Activated CD4-positive, alpha-beta T cell treated with anti-CD3 and anti-CD28 coated beads, Interleukin-10, Interleukin-2, amounts not matched to agents 100 ng/mL and 50 ng/mL, durations not matched to agents 16 hours and 8 hours (primary cell): ENCODE results near the gene PMP22.
"Not testable (repeated sequence)": the region's sequence is repeated elsewhere in the genome, so short reads cannot be mapped to it uniquely, and the experiment has no call there.

Experiments used
- DNase-seq: peaks from one replicate; pipeline ENCODE4 v3.0.0-alpha.2; 2020

The PMP22 gene

DNA sequence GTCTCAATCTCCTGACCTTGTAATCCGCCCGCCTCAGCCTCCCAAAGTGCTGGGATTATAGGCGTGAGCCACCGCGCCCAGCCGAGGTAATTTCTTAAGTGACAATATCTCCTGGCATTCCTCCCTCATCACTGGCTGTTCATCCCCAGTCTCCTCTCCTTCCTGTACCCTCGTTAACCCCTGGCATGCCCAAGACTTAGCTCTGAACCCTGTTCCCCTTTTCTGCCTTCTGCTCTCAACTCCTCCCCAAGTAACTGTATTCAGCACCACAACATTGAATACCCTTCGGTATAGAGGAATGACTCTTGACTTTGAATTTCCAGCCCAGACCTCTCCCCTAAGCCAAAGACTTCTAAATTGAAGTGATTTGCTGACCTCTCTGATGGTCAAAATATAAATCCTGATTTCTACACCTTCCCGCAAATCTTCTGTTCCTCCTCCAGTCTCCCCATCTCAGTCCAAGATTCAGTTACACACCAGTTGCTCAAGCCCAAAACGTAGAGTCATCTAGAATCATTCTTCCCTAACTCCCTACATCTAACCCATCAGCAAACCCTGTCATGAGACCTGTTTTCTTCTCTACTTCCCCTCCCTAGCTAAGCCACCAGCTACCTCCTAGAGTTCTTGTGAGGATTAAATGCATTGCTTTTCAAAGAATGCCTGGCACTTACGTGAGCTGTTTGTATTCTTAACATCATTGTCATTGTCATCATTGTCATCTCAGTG lies 14.8 kb downstream of the PMP22 start:
- no peak for DNase-seq

DNA sequence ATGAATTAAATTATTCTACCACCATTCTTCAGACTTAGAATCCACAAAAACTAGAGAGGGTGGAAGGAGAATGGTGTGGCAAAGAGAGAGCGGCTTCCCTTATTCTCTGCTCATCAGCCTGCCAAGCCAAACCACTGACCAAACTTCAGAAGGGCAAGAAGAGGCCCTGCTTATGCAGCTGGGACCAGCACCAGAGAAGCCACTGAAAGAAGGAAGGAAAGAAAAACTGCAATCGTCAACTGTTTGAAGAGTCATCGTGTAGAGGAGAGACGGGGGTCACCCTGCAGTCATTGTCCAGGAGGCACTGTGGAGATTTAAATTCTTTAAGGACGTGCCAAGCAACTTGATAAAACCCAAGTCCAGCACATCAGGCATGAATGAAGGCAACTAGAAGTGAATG lies 15.6 kb downstream of the PMP22 start:
- no peak for DNase-seq

DNA sequence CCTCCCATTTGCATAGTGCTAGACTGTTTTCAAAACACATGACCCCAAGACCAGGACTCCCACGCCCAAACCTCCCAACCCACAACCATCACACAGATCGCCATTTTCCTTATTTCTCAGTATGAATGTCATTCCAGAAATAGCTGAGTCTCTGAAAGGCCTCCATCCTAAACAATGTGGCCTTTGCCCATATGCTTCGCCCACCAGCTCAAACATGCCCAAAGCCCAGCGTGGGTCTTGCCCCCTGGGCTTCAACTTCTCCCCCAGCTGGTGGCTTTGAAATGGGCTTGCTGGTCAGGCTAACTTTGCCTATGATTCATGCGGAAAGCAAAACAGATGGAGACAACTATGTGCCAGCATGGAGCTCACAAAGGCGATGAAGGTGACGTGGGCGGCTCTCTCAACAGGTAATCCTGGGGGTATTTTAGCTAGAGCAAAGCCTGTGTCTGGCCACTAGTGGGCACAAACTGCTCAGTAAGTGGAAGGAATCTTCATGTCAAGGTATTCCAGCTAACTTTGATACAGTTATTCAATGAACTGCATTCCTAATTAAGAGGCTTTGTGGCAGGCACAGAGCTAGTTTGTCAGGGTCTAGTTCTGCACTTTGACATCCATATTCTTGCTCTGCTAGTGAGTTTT lies 17.1 kb downstream of the PMP22 start:
- no peak for DNase-seq

DNA sequence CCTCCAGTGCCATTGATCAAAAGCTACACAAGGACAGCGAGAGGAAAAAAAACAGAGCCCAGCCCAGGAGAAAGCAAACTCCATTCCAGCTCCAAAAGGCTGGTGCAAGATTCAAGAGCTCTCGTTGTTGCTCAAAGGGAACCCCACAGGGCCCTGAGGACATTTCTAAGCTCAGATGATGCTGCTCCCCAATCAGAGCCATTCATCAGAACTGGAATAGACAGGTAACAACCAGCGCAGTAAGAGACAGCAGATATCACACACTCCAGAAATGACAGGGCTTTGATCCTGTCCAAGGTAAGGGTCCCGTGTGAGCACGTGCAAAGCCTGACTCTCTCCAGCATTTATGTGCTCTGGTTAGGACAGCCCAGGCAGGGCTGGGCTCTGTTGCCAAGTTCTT lies 20.1 kb downstream of the PMP22 start:
- DNase-seq, result no peak

GRCh38 chr17:15240644-15241043 lies 24.5 kb downstream of the PMP22 start:
- no peak for DNase-seq

DNA sequence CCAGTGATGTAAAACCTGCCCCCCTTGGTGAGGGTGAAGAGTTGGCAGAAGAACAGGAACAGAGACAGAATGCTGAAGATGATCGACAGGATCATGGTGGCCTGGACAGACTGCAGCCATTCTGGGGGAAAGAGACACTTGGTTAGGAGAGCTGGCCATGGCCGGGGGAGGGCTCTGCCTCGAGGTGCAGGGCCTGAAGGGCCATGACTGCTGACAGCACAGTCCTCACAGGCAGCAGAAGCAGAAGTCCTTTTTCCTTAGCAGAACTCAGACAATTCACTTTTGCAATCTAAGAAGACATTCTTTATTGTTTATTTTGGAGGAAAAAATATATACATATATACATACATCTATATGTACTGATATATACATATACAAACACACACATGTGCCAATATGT lies 25.6 kb downstream of the PMP22 start:
- DNase-seq, result no peak

GRCh38 chr17:15238676-15239422 lies 26.3 kb downstream of the PMP22 start:
- no peak for DNase-seq

GRCh38 chr17:15238057-15238456 lies 27.1 kb downstream of the PMP22 start:
- DNase-seq, result no peak

GRCh38 chr17:15237106-15237425 lies 28.1 kb downstream of the PMP22 start:
- no peak for DNase-seq

DNA sequence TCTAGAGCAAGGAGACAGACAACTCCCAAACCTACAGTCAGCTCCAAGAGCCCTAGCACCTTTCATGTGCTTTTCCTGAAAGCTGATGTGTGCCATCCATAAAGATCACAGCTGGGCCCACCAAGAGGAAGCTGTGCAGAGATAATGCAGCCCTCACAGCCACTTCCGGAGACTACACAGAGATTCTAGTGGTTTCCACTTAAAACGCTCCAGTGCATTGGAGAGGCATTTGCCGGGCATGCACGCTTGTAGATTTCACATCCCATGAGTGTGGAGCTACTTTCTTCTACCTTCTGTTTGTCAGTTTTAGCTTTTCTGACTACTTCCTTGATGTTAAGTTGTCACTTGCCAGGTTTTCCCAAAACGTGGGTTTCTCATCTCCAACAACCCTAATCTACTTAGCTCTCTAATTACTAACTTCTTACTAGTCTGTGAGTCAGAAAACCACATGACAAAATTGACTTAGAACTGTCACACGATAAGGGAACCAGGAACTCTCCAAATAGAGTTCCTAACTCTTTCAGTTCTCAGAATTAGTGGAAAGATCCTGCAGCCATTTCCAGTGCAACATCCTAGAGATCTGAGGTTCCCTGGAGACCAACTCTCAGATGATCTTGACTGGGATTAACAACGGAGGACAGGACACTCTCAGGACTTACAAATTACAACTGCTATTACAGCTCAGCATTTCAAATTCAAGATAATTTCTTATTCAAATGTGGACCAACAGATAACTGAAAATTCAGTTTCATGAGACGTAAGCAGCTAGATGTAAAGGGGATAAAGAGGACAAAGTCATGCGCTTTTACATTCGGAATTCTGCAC lies 28.6 kb downstream of the PMP22 start:
- DNase-seq, result peak; percentile 2

DNA sequence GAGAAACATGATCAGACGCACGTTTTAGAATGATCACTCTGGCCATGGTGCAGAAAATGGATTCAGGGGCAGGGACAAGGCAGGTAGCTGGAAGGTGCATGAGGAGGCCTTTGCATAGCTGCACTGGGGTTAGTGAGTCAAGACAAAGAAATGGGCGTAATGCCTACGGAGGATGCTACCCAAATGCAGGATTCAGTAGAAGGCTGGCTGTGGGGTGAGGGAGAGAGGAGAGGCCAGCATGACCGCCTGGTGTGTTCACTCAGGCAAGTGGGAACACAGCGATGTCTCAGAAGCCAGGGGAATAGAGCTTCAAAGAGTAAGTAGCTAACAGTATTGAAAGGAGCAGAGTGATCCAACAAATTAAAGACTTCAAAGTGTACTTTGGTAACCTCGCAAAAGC lies 31.2 kb downstream of the PMP22 start:
- no peak for DNase-seq

- DNase-seq, result peak; percentile 30
Measured at GRCh38 chr17:15233022-15233805, 31.9 kb downstream of the PMP22 start.

DNA sequence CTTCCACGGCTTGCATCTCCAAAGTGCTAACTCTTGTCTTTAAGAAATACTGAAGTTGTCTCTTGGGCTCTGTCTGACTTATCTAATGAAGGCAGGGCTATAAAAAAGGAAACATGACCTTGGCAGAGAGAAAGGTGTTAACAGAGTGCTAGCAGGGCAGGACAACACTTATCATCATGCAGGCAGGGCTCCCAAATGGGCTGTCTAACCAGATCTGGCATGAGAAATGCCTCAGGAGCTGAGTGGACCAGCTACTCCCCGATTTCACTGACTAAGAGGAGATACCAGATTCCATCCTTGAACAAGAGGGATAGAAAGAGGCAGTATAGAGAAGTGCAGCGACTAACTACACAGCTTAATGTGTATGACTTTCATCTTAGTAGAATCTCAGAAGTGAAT lies 32.6 kb downstream of the PMP22 start:
- no peak for DNase-seq

- no peak for DNase-seq
Measured at GRCh38 chr17:15231851-15232516, 33.1 kb downstream of the PMP22 start.

- DNase-seq, result no peak
Measured at GRCh38 chr17:15230866-15231265, 34.3 kb downstream of the PMP22 start.

GRCh38 chr17:15221827-15222226 lies 43.3 kb downstream of the PMP22 start:
- not testable (repeated sequence) for DNase-seq

GRCh38 chr17:15220785-15221184 lies 44.3 kb downstream of the PMP22 start:
- DNase-seq, result no peak

DNA sequence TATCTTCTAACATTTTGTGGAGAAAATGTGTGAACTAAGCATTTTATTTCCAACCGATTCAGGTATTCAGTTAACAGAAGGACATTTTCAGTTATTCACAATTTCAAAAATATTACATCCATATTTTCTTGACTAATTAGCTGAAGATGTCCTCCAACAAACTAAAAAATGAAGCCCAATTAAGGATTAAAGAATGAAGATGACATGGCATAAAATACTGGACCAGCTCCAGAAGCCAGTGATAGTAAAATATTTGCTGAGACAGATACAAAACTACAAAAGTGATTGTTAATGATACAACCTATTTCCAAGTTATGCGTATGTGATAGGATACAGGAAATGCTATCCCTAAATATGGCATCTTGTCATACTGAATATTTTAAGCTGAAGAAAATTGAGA lies 48.6 kb downstream of the PMP22 start:
- no peak for DNase-seq

GRCh38 chr17:15213381-15214087 lies 51.6 kb downstream of the PMP22 start:
- DNase-seq, result peak; percentile 11

- no peak for DNase-seq
Measured at GRCh38 chr17:15210247-15210646, 54.9 kb downstream of the PMP22 start.

DNA sequence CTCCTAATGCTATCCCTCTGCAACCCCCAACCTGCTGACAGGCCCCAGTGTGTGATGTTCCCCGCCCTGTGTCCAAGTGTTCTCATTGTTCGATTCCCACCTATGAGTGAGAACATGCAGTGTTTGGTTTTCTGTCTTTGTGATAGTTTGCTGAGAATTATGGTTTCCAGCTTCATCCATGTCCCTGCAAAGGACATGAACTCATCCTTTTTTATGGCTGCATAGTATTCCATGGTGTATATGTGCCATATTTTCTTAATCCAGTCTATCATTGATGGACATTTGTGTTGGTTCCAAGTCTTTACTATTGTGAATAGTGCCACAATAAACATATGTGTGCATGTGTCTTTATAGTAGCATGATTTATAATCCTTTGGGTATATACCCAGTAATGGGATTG lies 62.1 kb downstream of the PMP22 start:
- DNase-seq, result not testable (repeated sequence)
